Activated T-cell treated with anti-CD3 and anti-CD28 coated beads, Interleukin-2, amount 50 U/mL, for 4 hours (primary cell): ENCODE measurements around the gene WIZ. TPM values are rescaled to one million over a fixed set of nuclear protein-coding genes. Genes with fewer than 3 reads are reported as not detected.
"Not testable (repeated sequence)": the region's sequence is repeated elsewhere in the genome, so short reads cannot be mapped to it uniquely, and the experiment has no call there.

Experiments
- ATAC-seq, 2 donors: fragments of 200-7000 bp; cut with Tn5 transposase; one replicate each; pipeline ENCODE4 v1.10.0; 2021
- DNase-seq: peaks from one replicate; pipeline ENCODE4 v3.0.0-alpha.2; 2020
- H3K27me3 Mint-ChIP-seq: one replicate; pipeline ENCODE4 v1.8.0; 2021; ENCODE audit warnings: low read depth, mixed read lengths
- H3K36me3 Mint-ChIP-seq: one replicate; pipeline ENCODE4 v1.8.0; 2022; ENCODE audit warnings: mixed read lengths; ENCODE audit not compliant: insufficient read depth
- H3K4me1 Mint-ChIP-seq: one replicate; pipeline ENCODE4 v1.8.0; 2021; ENCODE audit warnings: low read depth, mixed read lengths
- H3K4me3 Mint-ChIP-seq: one replicate; pipeline ENCODE4 v1.8.0; 2021; ENCODE audit warnings: mild to moderate bottlenecking, moderate library complexity, mixed read lengths
- H3K9me3 Mint-ChIP-seq: one replicate; pipeline ENCODE4 v1.8.0; 2021; ENCODE audit warnings: mixed read lengths
- total RNA-seq, 3 donors: library from RNA; stranded (reverse); gene quantifications; one replicate each; pipeline ENCODE4 v1.2.1, GENCODE V29; 2021

Gene WIZ
- 10 to 100 TPM; 50.5 to 54.4 (median 53.8) TPM for total RNA-seq

GRCh38 chr19:15449620-15450527 is at the start of gene WIZ:
Gene WIZ (minus strand): TSS chr19:15449956. CDS start chr19:15448307, 1,649 bp downstream.
- Mint-ChIP-seq H3K4me1 (peaks cover 20% of the 10 kb centered on the region), H3K4me3 (peak within 1 kb of the TSS; percentile 79), H3K9me3 (no peaks in the 10 kb centered on the region), H3K36me3 (peaks cover 23% of the 10 kb centered on the region), H3K27me3 (no peaks in the 10 kb centered on the region)
- ATAC-seq, result peak; percentile 80 to 85
- peak; percentile 80 for DNase-seq

DNA sequence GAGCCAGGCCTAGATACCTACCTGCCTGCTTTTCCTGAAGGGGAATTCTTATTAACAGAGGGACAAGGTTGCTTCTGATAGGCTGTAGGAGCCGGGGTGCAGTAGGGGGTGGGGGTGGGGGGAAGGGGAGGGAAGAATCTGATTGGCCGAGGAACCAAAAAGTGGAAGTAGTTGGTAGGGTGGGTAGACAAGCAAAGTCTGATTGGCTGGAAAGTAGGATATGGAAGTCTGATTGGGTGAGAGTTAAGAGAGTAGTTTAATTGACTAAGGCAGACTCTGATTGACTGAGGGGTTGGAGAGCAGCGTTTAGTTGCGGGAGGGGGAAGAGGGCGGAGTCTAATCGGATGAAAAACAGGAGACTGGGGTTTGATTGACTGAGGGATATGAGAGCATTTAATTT is 49.2 kb upstream of the WIZ start:
- Mint-ChIP-seq H3K9me3 (no peaks in the 10 kb centered on the region), H3K4me3 (no peak overlapping the region), H3K4me1 (peaks cover 9% of the 10 kb centered on the region), H3K27me3 (no peaks in the 10 kb centered on the region), H3K36me3 (no peaks in the 10 kb centered on the region)
- DNase-seq, result no peak
- peak in 1 of 2 donors; percentile 28 for ATAC-seq

DNA sequence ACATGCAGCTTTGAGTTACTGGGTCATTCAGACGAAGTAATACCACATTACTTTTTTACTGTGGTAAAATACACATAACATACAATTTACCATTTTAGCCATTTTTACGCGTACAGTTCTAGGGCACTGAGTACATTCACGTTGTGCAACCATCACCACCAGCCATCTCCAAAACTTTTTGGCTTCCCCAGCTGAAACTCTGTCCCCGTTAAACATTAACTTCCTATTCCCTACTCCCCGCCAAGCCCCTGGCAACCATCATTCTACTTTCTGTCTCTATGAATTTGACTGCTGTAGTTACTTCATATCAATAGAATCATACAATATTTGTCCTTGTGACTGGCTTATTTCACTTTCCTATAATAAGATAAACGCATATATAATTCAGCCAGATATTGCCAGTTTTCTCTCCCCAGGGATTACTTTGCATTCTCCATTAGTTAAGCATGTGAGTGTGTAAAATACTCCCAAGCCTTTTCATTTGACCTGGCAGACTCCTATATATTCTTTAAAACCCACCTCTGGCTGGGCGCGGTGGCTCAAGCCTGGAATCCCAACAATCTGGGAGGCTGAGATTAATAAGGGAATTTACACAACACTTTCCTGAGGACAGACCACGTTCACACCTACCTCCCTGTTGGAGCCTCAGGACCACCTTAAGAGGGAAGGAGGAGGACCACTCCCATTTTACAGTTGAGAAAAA is 48.6 kb upstream of the WIZ start:
- H3K9me3 Mint-ChIP-seq, result no peaks in the 10 kb centered on the region
- H3K4me3 Mint-ChIP-seq, result no peak overlapping the region
- H3K36me3 Mint-ChIP-seq, result no peaks in the 10 kb centered on the region
- no peaks in the 10 kb centered on the region for H3K27me3 Mint-ChIP-seq
- DNase-seq (no peak), ATAC-seq (no peak)
- H3K4me1 Mint-ChIP-seq, result peaks cover 9% of the 10 kb centered on the region

DNA sequence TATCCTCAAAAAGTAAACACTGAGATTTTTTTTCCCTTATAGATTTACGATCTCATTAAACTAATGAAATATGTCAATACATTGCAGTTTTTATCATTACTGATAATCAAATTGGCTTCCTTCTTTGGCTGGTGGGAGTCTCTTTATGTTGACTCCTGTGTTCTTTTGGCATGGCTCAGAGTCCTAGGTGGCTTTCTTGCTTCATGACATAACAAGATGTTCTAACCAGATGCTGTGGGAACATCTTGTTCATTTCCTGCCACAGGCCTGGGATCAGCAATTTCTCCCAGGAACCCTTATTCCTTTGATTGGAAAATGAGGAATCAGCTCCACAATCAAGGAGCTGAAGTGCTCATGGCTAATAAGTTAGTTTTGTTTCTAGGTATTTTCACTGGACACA is 45.4 kb upstream of the WIZ start:
- ATAC-seq (no peak), DNase-seq (no peak)
- Mint-ChIP-seq H3K4me1 (peaks cover 6% of the 10 kb centered on the region), H3K36me3 (no peaks in the 10 kb centered on the region), H3K4me3 (no peak overlapping the region), H3K27me3 (no peaks in the 10 kb centered on the region), H3K9me3 (no peaks in the 10 kb centered on the region)

GRCh38 chr19:15488489-15489226 is 38.9 kb upstream of the WIZ start:
- no peak for DNase-seq
- Mint-ChIP-seq H3K9me3 (peaks cover 4% of the 10 kb centered on the region), H3K4me1 (peaks cover 2% of the 10 kb centered on the region), H3K27me3 (no peaks in the 10 kb centered on the region), H3K36me3 (no peaks in the 10 kb centered on the region), H3K4me3 (no peak overlapping the region)
- no peak for ATAC-seq

- Mint-ChIP-seq H3K9me3 (peaks cover 4% of the 10 kb centered on the region), H3K27me3 (no peaks in the 10 kb centered on the region), H3K4me3 (no peak overlapping the region), H3K36me3 (no peaks in the 10 kb centered on the region), H3K4me1 (peaks cover 10% of the 10 kb centered on the region)
- ATAC-seq (no peak), DNase-seq (no peak)
Observed at GRCh38 chr19:15487038-15487437, 37.3 kb upstream of the WIZ start.

GRCh38 chr19:15485768-15486167 is 36.0 kb upstream of the WIZ start:
- H3K36me3 Mint-ChIP-seq, H3K4me3 Mint-ChIP-seq, DNase-seq, H3K4me1 Mint-ChIP-seq, H3K27me3 Mint-ChIP-seq, H3K9me3 Mint-ChIP-seq, ATAC-seq: not testable (repeated sequence)

DNA sequence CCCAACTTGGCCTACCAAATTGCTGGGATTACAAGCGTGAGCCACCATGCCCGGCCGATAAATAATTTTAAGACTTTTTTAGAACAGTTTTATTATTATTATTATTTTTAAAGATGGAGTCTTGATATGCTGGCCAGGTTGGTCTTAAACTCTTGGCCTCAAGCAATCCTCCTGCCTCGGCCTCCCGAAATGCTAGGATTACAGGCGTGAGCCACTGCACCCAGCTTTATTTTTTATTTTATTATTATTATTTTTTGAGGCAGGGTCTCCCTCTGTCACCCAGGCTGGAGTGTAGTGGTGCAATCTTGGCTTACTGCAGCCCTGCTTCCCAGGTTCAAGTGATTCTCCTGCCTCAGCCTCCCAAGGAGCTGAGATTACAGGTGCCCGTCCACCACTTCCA is 31.2 kb upstream of the WIZ start:
- peaks cover 37% of the 10 kb centered on the region for H3K4me1 Mint-ChIP-seq
- not testable (repeated sequence) for ATAC-seq, H3K9me3 Mint-ChIP-seq, H3K27me3 Mint-ChIP-seq, DNase-seq, H3K4me3 Mint-ChIP-seq, H3K36me3 Mint-ChIP-seq

DNA sequence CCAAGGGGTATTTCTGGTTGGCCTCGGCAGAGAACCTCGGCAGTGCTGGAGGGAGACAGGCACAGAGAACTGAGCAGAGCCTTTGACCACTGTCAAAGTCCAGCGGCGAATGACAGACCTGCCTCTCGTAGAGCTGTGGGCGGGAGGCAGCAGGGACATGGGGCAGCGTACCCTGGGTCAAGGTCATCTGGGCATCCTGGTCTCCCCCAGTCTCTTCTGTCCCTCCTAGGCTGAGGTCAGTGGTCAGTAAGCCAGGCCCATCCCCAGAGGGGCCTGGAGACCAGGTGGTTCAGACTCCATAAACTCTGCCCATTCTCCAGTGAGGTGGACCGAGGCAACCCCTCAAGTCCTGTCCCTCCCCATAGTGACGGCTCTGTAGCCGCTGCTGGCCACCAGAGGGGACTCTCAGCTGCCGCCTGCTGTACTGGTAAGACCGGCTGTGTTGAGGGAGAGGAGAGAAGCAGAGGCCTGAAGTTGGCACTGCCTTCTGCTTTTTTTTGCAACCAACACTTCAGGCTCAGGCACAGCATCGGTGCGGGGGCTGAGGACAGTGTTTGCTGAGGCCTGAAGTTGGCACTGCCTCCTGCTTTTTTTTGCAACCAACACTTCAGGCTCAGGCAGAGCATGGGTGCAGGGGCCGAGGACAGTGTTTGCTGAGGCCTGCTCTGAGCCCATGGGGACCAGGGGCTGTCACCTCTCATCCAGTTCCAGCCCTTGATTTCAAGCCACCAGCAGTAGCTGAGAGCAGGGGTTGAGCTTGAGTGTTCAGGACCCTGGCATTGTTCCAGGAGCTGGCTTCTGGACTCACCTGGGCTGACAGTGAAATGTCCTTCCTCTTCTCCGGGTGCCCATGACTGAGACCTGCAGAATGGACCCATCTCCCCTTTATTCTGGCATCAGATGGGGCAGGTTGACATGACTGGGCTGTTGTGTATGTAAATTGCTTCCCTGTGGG is 29.9 kb upstream of the WIZ start, which contains the start of gene PGLYRP2:
PGLYRP2 (minus strand) TSS at position 111 of the 955 bp plus-strand sequence. CDS start 130 bp downstream, outside the sequence.
- Mint-ChIP-seq H3K9me3 (no peaks in the 10 kb centered on the region), H3K36me3 (no peaks in the 10 kb centered on the region), H3K4me3 (no peak within 1 kb of the TSS), H3K27me3 (no peaks in the 10 kb centered on the region), H3K4me1 (peaks cover 37% of the 10 kb centered on the region)
- DNase-seq (no peak), ATAC-seq (peak in 1 of 2 donors; percentile 35)

GRCh38 chr19:15476325-15476724 is 26.6 kb upstream of the WIZ start:
- DNase-seq (no peak), ATAC-seq (no peak)
- Mint-ChIP-seq H3K4me3 (no peak overlapping the region), H3K27me3 (no peaks in the 10 kb centered on the region), H3K9me3 (no peaks in the 10 kb centered on the region), H3K36me3 (no peaks in the 10 kb centered on the region), H3K4me1 (peaks cover 32% of the 10 kb centered on the region)

DNA sequence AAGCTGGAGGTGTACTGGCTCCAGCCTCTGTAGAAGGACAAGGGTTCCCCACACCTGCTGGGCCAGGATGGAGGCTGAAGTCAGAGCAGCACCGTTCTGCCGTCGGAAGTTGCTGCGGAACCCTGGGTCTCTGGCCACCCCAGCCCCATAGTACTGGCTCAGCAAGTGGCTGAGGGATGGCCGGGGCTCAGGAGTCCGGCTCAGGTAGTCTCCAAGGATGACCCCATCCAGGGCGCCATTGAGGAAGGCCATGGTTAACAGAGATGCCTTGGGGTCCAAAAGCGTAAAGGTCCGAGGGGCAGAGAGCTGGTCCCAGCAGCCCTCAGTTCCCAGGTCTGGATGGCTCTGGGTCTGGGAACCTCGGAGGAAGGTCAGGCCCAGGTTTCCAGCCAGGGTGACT is 25.9 kb upstream of the WIZ start:
- ATAC-seq (no peak), DNase-seq (no peak)
- peaks cover 32% of the 10 kb centered on the region for H3K4me1 Mint-ChIP-seq
- H3K36me3 Mint-ChIP-seq, result no peaks in the 10 kb centered on the region
- H3K9me3 Mint-ChIP-seq, result no peaks in the 10 kb centered on the region
- H3K4me3 Mint-ChIP-seq, result no peak overlapping the region
- H3K27me3 Mint-ChIP-seq, result no peaks in the 10 kb centered on the region

GRCh38 chr19:15475169-15475568 is 25.4 kb upstream of the WIZ start:
- ATAC-seq (no peak), DNase-seq (no peak)
- H3K4me1 Mint-ChIP-seq, result peaks cover 30% of the 10 kb centered on the region
- no peaks in the 10 kb centered on the region for H3K9me3 Mint-ChIP-seq
- H3K36me3 Mint-ChIP-seq, result no peaks in the 10 kb centered on the region
- H3K27me3 Mint-ChIP-seq, result no peaks in the 10 kb centered on the region
- H3K4me3 Mint-ChIP-seq, result no peak overlapping the region

DNA sequence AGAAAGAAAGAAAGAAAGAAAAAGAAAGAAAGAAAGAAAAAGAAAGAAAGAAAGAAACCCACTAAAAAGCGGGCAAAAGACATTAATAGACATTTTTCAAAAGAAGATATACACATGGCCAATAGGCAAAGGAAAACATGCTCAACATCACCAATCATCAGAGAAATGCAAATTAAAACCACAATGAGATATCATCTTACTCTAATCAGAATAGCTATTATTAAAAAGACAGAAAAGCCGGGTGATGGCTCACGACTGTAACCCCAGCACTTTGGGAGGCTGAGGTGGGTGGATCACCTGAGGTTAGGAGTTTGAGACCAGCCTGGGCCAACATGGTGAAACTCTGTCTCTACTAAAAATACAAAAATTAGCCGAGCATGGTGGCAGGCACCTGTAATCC is 24.1 kb upstream of the WIZ start:
- not testable (repeated sequence) for H3K9me3 Mint-ChIP-seq, H3K27me3 Mint-ChIP-seq, ATAC-seq, H3K4me3 Mint-ChIP-seq, DNase-seq, H3K36me3 Mint-ChIP-seq
- peaks cover 29% of the 10 kb centered on the region for H3K4me1 Mint-ChIP-seq
